HEK293T (cell line): ENCODE data around the gene KRT14.
"Not testable (repeated sequence)": the region's sequence is repeated elsewhere in the genome, so short reads cannot be mapped to it uniquely, and the experiment has no call there.

Experiments used
- CTCF ChIA-PET: fragments of 350-600 bp; formaldehyde crosslinking; extraction: SDS; loops from one replicate; lab custom pipeline; 2021; ENCODE audit warnings: antibody characterized with exemption, inconsistent platforms; lab: Yijun Ruan, JAX
- POLR2A ChIA-PET: fragments of 350-600 bp; formaldehyde crosslinking; extraction: SDS; loops from one replicate; lab custom pipeline; 2020; ENCODE audit warnings: antibody characterized with exemption, inconsistent platforms; lab: Yijun Ruan, JAX
- DNase-seq: peaks from one replicate; pipeline ENCODE4 v3.0.0; 2012; ENCODE audit warnings: mixed read lengths; ENCODE audit errors: extremely low spot score
- ARNT ChIP-seq: fragments of 450-650 bp; IDR thresholded peaks from 2 replicates; pipeline ENCODE4 v1.6.1; 2017; ENCODE audit warnings: mild to moderate bottlenecking
- BHLHE40 ChIP-seq: fragments of 450-650 bp; IDR thresholded peaks from 2 replicates; pipeline ENCODE4 v1.6.1; 2016; ENCODE audit warnings: mild to moderate bottlenecking, moderate library complexity, borderline replicate concordance
- CTBP1 ChIP-seq: fragments of 450-650 bp; IDR thresholded peaks from 2 replicates; pipeline ENCODE4 v1.6.1; 2016; ENCODE audit warnings: borderline replicate concordance
- ELF4 ChIP-seq: fragments of 450-650 bp; IDR thresholded peaks from 2 replicates; pipeline ENCODE4 v1.6.1; 2017; ENCODE audit warnings: antibody characterized with exemption
- FOXA1 ChIP-seq: fragments of 450-650 bp; IDR thresholded peaks from 2 replicates; pipeline ENCODE4 v1.6.1; 2016; ENCODE audit warnings: mild to moderate bottlenecking
- FOXK2 ChIP-seq: fragments of 450-650 bp; IDR thresholded peaks from 2 replicates; pipeline ENCODE4 v1.6.1; 2016; ENCODE audit warnings: mild to moderate bottlenecking
- FOXM1 ChIP-seq: fragments of 450-650 bp; IDR thresholded peaks from 2 replicates; pipeline ENCODE4 v1.6.1; 2017; ENCODE audit warnings: mild to moderate bottlenecking, borderline replicate concordance
- HDGF ChIP-seq: fragments of 450-650 bp; IDR thresholded peaks from 2 replicates; pipeline ENCODE4 v1.6.1; 2017; ENCODE audit warnings: antibody characterized with exemption, borderline replicate concordance
- L3MBTL2 ChIP-seq: fragments of 450-650 bp; conservative IDR thresholded peaks from 2 replicates; pipeline ENCODE4 v1.6.1; 2016; ENCODE audit warnings: mild to moderate bottlenecking
- LEF1 ChIP-seq: fragments of 450-650 bp; IDR thresholded peaks from 2 replicates; pipeline ENCODE4 v1.6.1; 2017; ENCODE audit warnings: mild to moderate bottlenecking, borderline replicate concordance
- NFRKB ChIP-seq: fragments of 450-650 bp; IDR thresholded peaks from 2 replicates; pipeline ENCODE4 v1.6.1; 2016; ENCODE audit warnings: mild to moderate bottlenecking, moderate library complexity
- SP1 ChIP-seq: fragments of 450-650 bp; IDR thresholded peaks from 2 replicates; pipeline ENCODE4 v1.6.1; 2017
- SUZ12 ChIP-seq: fragments of 450-650 bp; IDR thresholded peaks from 2 replicates; pipeline ENCODE4 v1.6.1; 2016; ENCODE audit warnings: mild to moderate bottlenecking
- TARDBP ChIP-seq: fragments of 450-650 bp; IDR thresholded peaks from 2 replicates; pipeline ENCODE4 v1.6.1; 2016
- ZNF384 ChIP-seq: fragments of 450-650 bp; IDR thresholded peaks from 2 replicates; pipeline ENCODE4 v1.6.1; 2016
- TF ChIP-seq, protein P1 (sequence below): fragments of 450-650 bp; IDR thresholded peaks from 2 replicates; pipeline ENCODE4 v1.6.1; 2016

Gene KRT14

GRCh38 chr17:41620583-41621434, 34.1 kb upstream of the KRT14 start:
- no peak for DNase-seq
- TF ChIP-seq HDGF (no peak), ELF4 (no peak), NFRKB (no peak), FOXA1 (no peak), SP1 (no peak), LEF1 (no peak), ARNT (no peak), BHLHE40 (no peak), ZNF384 (no peak), FOXK2 (no peak), SUZ12 (no peak), CTBP1 (no peak)
- TF ChIP-seq, protein P1, sequence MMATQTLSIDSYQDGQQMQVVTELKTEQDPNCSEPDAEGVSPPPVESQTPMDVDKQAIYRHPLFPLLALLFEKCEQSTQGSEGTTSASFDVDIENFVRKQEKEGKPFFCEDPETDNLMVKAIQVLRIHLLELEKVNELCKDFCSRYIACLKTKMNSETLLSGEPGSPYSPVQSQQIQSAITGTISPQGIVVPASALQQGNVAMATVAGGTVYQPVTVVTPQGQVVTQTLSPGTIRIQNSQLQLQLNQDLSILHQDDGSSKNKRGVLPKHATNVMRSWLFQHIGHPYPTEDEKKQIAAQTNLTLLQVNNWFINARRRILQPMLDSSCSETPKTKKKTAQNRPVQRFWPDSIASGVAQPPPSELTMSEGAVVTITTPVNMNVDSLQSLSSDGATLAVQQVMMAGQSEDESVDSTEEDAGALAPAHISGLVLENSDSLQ: no peak
- POLR2A ChIA-PET: interaction anchor here (1.1 to 1.3 kb wide), 2 partner anchors 13 to 68 kb away, joined by 3 to 5 read pairs; partner anchors contain the start of gene EIF1
- CTCF ChIA-PET: interaction anchor here (0.8 to 0.9 kb wide), 4 partner anchors 26 to 69 kb away, joined by 3 to 4 read pairs (median 3); no protein-coding TSS in a partner anchor

- ChIA-PET POLR2A (interaction anchor here (1.1 to 1.3 kb wide), 2 partner anchors 14 to 68 kb away, joined by 3 to 5 read pairs; partner anchors contain the start of gene EIF1), CTCF (interaction anchor here (0.8 to 0.9 kb wide), 2 partner anchors 27 to 43 kb away, joined by 3 to 4 read pairs; no protein-coding TSS in a partner anchor)
- DNase-seq: not testable (repeated sequence)
Observed at GRCh38 chr17:41619927-41620582, 33.4 kb upstream of the KRT14 start.

DNA sequence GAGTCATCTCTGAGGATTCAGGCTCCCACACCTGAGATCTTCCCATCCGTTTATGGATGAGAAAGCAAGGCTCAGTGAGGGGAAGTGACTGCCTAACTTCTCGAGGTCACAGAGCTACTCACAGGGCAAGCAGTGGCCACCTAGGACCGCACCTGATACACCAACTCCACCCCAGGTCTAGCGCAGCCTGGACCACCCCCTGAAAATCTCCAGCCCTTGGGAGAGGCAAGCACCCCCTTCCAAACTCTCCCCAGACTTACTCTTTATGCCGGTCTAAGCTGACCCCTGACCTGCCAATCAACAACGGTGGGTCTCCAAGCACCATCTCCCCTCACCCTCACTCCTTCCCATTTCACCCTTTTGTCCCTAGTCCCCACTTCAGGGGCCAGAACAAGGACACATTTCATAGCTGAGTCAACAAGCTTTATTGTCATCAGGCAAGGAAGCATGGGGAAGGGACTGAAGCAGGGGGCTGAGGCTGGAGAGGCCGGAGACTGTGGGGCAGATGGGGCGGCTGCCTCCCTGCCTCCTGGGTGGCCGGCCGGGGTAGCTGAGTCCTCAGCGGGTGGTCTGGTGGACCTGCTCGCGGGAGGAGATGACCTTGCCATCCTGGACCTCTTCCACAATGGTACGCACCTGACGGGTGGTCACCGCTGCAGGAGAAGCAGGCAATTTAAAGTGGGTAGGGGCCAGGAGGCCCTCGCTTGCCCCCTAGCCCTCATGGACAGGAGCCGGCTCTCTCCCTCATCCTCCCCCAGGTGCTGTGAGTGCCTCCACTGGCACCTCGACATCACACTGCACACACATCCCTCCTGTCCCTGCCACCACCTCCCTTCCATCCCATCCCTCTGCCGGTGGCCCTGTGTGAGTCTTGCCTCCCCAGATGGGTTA, 32.6 kb upstream of the KRT14 start:
- no peak for DNase-seq
- POLR2A ChIA-PET: no interaction called here
- CTCF ChIA-PET: no interaction called here
- no peak for TF ChIP-seq HDGF
- no peak for TF ChIP-seq L3MBTL2
- TF ChIP-seq ARNT: no peak
- TF ChIP-seq BHLHE40: no peak
- TF ChIP-seq FOXA1: no peak
- TF ChIP-seq FOXM1: no peak

GRCh38 chr17:41618341-41619035, 31.8 kb upstream of the KRT14 start:
- DNase-seq: no peak
- no peak for TF ChIP-seq HDGF
- no peak for TF ChIP-seq FOXM1
- no peak for TF ChIP-seq SUZ12
- TF ChIP-seq TARDBP: no peak
- TF ChIP-seq LEF1: no peak
- ChIA-PET POLR2A (no interaction called here), CTCF (no interaction called here)

GRCh38 chr17:41617698-41618097, 31.0 kb upstream of the KRT14 start:
- TF ChIP-seq BHLHE40 (no peak), FOXA1 (no peak), NFRKB (no peak), HDGF (no peak)
- DNase-seq: no peak
- POLR2A ChIA-PET: no interaction called here
- CTCF ChIA-PET: no interaction called here

GRCh38 chr17:41617136-41617535, 30.4 kb upstream of the KRT14 start:
- TF ChIP-seq ELF4 (no peak), L3MBTL2 (no peak), TARDBP (no peak), ZNF384 (no peak), CTBP1 (no peak), NFRKB (no peak)
- no peak for DNase-seq
- CTCF ChIA-PET: no interaction called here
- POLR2A ChIA-PET: no interaction called here

DNA sequence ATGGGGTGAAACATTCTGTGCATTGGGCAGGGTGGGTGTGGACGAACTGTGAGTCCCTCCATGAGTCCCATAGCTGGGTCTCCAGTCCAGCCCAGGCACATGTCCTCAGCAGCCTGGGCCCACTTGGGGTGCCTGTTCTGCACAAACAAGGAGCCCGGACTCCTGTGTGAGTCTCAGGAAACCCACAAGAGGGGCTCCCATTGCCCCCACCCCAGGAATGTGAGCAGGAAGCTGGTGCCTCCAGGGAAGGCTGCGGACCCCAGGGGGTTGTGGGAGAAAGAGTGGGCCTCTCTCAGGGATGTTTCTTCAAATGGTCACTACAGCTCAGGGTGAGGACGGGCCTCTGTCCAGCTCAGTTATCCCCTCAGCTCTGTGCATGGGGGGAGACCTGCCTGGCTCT, 29.8 kb upstream of the KRT14 start:
- DNase-seq, CTCF ChIA-PET, POLR2A ChIA-PET: not testable (repeated sequence)
